Right lobe of liver (tissue), 6 donors: Measurements from ENCODE around the gene MRPL33. TPM values are rescaled to one million over a fixed set of nuclear protein-coding genes. Genes with fewer than 3 reads are reported as not detected.

Experiments used
- ATAC-seq, 4 donors: fragments of 200-7000 bp; cut with Tn5 transposase; one replicate each; pipeline ENCODE4 v1.9.1; 2020; ENCODE audit warnings: mild to moderate bottlenecking in 4 of 4, moderate library complexity in 4 of 4
- DNase-seq, 3 donors: peaks; one replicate each; pipeline ENCODE4 v3.0.0-alpha.2; 2020
- H3K27ac ChIP-seq, 3 donors: fragments of 200-600 bp; one replicate each; pipeline ENCODE4 v1.8.0; 2022
- H3K27me3 ChIP-seq, 2 donors: fragments of 200-600 bp; one replicate each; pipeline ENCODE4 v1.8.0; 2022
- H3K36me3 ChIP-seq, 4 donors: fragments of 200-600 bp; sonication (generic) in 1 of 4; one replicate each; pipeline versions ENCODE4 v1.5.1 to v1.8.0; 2017 to 2022; ENCODE audit warnings: control low read depth in 1 of 4
- H3K4me1 ChIP-seq, 4 donors: fragments of 200-600 bp; sonication (generic) in 1 of 4; one replicate each; pipeline versions ENCODE4 v1.5.1 to v1.8.0; 2017 to 2022; ENCODE audit warnings: control low read depth in 1 of 4
- H3K4me3 ChIP-seq, 3 donors: fragments of 200-600 bp; one replicate each; pipeline ENCODE4 v1.8.0; 2022
- H3K9me3 ChIP-seq, 4 donors: fragments of 200-600 bp; sonication (generic) in 1 of 4; one replicate each; pipeline versions ENCODE4 v1.5.1 to v1.8.0; 2017 to 2022; ENCODE audit warnings: control low read depth in 1 of 4
- CTCF ChIP-seq, 4 donors: fragments of 200-600 bp in 3 of 4; fragments of 450-650 bp in 1 of 4; IDR thresholded peaks; one replicate each; pipeline versions ENCODE4 v1.5.1 to v1.8.0; 2016 to 2022; ENCODE audit warnings: antibody characterized with exemption in 4 of 4, mild to moderate bottlenecking in 2 of 4
- POLR2A ChIP-seq: fragments of 450-650 bp; IDR thresholded peaks from one replicate; pipeline ENCODE4 v1.6.1; 2017; ENCODE audit warnings: antibody characterized with exemption, mild to moderate bottlenecking
- WGBS: methylation state at CpG from one replicate; pipeline ENCODE4 v1.1.6; 2018; ENCODE audit warnings: low coverage, low lambda C conversion rate; ENCODE audit not compliant: insufficient coverage; ENCODE audit errors: missing lambda C conversion rate; 5-methylcytosine and 5-hydroxymethylcytosine counted together
- intact Hi-C, 2 donors: fragments of 100-400 bp; cut with DNase I; formaldehyde crosslinking; loops; one replicate each; pipeline versions ENCODE4 v1.11.2 to v1.14.1; 2022
- total RNA-seq, 6 experiments: library from RNA; depleted of rRNA in 2 of 6; stranded (reverse); fragments of >200 nt in 2 of 6; fragmentation: NEBNext Ultra II Directional in 3 of 6; extraction: Animal tissue kit (Norgen Biotek cat#: 25700) in 3 of 6; gene quantifications; one replicate each; pipeline versions ENCODE4 v1.1.0 to v1.2.4, GENCODE V29; 2016 to 2023
- donor health status: DM: no; HTN: yes; CAD: no.
- donor health status: DM: no; HTN: no; CAD: no.
- donor health status: DM: no; HTN: no; CAD: no.
- donor health status: DM: no; HTN: yes; CAD: no.
- donor health status: DM: no; HTN: yes; CAD: no.

MRPL33 gene
- total RNA-seq, 6 experiments from 2014 or later = 28.9 to 63.4 (median 36.0) TPM

- H3K9me3 ChIP-seq = no peaks in the 10 kb centered on the region
- H3K27ac ChIP-seq = no peak overlapping the region
- no peak overlapping the region for H3K4me3 ChIP-seq
- TF ChIP-seq POLR2A = no peak
- TF ChIP-seq CTCF (IDR thresholded peaks at IDR 0.05) = no peak
- no peaks in the 10 kb centered on the region for H3K4me1 ChIP-seq
- no peaks in the 10 kb centered on the region for H3K36me3 ChIP-seq
- WGBS = 50% methylated on average over 1 of the region's 1 CpG
- DNase-seq (no peak), ATAC-seq (no peak)
- intact Hi-C loops = no loop called here
- H3K27me3 ChIP-seq = no peaks in the 10 kb centered on the region
These were observed 43.2 kb downstream of the MRPL33 start for GRCh38 chr2:27814758-27815157.

GRCh38 chr2:27815860-27816438 is 44.4 kb downstream of the MRPL33 start:
- intact Hi-C loops = no loop called here
- Histone ChIP-seq H3K4me1 (no peaks in the 10 kb centered on the region), H3K27me3 (no peaks in the 10 kb centered on the region), H3K4me3 (no peak overlapping the region), H3K36me3 (no peaks in the 10 kb centered on the region), H3K9me3 (no peaks in the 10 kb centered on the region), H3K27ac (no peak overlapping the region)
- ATAC-seq (no peak), DNase-seq (no peak)
- TF ChIP-seq POLR2A (no peak), CTCF (IDR thresholded peaks at IDR 0.05) (no peak)
- WGBS = 84% methylated on average over 4 of the region's 4 CpGs

- Histone ChIP-seq H3K27ac (no peak overlapping the region), H3K36me3 (peaks cover 0 to 2% (median 0%) of the 10 kb centered on the region in 4 donors), H3K9me3 (no peaks in the 10 kb centered on the region), H3K4me1 (no peaks in the 10 kb centered on the region), H3K4me3 (no peak overlapping the region), H3K27me3 (no peaks in the 10 kb centered on the region)
- TF ChIP-seq CTCF (IDR thresholded peaks at IDR 0.05) (no peak), POLR2A (no peak)
- intact Hi-C loops = no loop called here
- WGBS = 100% methylated on average over 1 of the region's 1 CpG
- DNase-seq (no peak), ATAC-seq (no peak)
These were observed 50.5 kb downstream of the MRPL33 start for GRCh38 chr2:27822049-27822448.

- ATAC-seq = no peak
- WGBS = 94% methylated on average over 5 of the region's 5 CpGs
- intact Hi-C loops = no loop called here
- Histone ChIP-seq H3K27ac (no peak overlapping the region), H3K27me3 (no peaks in the 10 kb centered on the region), H3K4me3 (no peak overlapping the region), H3K36me3 (peaks cover 0 to 3% (median 0%) of the 10 kb centered on the region in 4 donors), H3K4me1 (no peaks in the 10 kb centered on the region), H3K9me3 (no peaks in the 10 kb centered on the region)
- no peak for DNase-seq
- TF ChIP-seq CTCF (IDR thresholded peaks at IDR 0.05) = no peak
- no peak for TF ChIP-seq POLR2A
These were observed 51.6 kb downstream of the MRPL33 start for GRCh38 chr2:27823135-27823534.

- no peaks in the 10 kb centered on the region for H3K27me3 ChIP-seq
- no peaks in the 10 kb centered on the region for H3K4me1 ChIP-seq
- H3K36me3 ChIP-seq = peaks cover 0 to 3% (median 0%) of the 10 kb centered on the region in 4 donors
- no peak for DNase-seq
- WGBS = 92% methylated on average over 5 of the region's 5 CpGs
- no peak for TF ChIP-seq POLR2A
- TF ChIP-seq CTCF (IDR thresholded peaks at IDR 0.05) = no peak
- H3K9me3 ChIP-seq = no peaks in the 10 kb centered on the region
- ATAC-seq = no peak
- no peak overlapping the region for H3K27ac ChIP-seq
- no peak overlapping the region for H3K4me3 ChIP-seq
- intact Hi-C loops = no loop called here
These were observed 52.0 kb downstream of the MRPL33 start for GRCh38 chr2:27823569-27823968.
